HS-27A (cell line): ENCODE data around the gene PTPN21.
"Not testable (repeated sequence)": the region's sequence is repeated elsewhere in the genome, so short reads cannot be mapped to it uniquely, and the experiment has no call there.

ENCODE experiments used
- DNase-seq: peaks from one replicate; pipeline ENCODE4 v3.0.0-alpha.2; 2012; ENCODE audit warnings: low read depth, missing footprints

Gene PTPN21

DNA sequence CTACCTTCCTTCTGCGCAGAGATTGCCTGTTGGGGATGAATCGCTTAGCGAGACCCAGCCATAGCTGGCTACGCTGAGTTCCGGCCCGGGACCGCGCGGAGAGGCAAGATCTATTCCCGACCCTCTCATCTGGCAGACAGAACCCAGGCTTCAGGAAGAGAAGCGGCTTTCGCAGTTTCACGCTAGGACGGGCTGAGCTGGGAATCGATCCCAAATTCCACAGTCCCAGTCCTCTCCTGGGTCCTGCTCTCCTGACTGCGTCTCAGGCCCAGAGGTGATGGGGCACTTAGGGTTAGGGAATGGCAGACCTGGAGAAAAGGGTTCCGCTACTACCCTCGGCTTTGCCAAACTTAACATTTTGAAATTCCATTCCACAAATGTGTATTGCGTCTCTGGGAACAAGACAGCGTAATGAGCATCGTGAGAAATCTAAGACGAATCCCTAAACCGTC, 2.8 kb downstream of the PTPN21 start:
- no peak for DNase-seq

DNA sequence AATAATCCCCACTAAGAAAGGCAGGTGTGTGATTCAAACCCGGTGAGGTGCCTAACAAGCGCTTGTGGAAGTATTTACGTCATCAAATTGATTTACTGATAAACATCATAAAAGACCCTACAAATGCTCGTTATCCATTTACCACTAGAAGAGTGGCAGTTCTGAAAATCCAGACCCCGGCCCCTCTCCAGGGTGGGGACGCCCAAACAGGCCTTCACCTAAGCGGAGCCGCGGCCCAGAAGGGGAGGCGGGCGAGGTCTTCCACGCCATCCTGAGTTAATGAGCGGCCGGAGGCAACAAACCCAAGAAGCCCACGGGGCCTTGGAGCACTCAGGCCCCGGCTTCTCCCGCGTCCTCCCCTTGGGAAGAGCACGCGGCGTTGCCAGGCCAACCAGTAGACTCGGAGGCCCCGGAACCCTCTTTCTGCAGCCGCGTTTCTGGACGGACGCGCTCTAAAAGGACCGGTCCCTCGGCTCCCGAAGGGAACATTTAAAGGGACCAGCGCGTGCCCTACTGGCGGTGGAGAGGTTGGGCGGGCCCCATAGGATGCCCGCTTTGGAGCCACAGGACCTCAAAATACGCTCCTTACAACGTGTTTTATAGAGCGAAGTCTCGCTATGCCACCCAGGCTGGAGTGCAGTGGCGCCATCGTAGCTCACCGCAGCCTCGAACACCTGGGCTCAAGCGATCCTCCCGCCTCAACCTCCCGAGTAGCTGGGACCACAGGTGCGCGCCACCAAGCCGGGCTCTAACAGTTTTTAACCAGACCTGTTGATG, 3.5 kb downstream of the PTPN21 start:
- DNase-seq: no peak

DNA sequence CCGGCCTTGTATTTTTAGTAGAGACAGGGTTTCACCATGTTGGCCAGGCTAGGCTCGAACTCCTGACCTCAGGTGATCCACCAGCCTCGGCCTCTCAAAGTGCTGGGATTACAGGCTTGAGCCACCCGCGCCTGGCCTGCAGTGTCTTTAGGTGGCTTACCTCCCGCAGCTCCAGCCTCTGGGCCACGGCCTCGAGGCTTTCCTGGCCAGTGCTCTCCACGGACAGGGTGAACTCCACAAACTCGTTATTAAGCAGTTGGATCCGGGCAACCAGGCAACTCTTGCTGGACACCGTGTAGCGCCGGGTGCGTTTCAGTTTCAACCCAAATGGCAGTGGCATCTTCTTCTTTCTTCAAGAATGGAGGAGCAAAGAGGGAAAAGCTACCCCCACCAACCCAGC, 4.7 kb downstream of the PTPN21 start:
- no peak for DNase-seq

DNA sequence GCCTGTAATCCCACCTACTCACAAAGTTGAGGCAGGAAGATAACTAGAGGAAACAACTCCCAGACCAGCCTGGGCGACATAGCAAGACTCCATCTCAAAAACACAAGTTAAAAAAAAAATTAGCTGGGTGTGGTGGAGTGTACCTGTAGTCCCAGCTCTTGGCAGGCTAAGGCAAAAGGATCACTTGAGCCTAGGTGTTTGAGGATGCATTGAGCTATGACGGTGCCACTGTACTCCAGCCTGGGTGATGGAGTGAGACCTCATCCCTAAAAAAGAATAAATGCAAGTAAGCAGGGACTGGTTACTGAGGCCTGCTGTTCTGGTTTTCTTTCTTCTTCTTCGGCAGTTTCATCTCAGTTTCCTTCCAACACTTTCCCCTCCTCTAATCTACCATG, 7.4 kb downstream of the PTPN21 start:
- no peak for DNase-seq

DNA sequence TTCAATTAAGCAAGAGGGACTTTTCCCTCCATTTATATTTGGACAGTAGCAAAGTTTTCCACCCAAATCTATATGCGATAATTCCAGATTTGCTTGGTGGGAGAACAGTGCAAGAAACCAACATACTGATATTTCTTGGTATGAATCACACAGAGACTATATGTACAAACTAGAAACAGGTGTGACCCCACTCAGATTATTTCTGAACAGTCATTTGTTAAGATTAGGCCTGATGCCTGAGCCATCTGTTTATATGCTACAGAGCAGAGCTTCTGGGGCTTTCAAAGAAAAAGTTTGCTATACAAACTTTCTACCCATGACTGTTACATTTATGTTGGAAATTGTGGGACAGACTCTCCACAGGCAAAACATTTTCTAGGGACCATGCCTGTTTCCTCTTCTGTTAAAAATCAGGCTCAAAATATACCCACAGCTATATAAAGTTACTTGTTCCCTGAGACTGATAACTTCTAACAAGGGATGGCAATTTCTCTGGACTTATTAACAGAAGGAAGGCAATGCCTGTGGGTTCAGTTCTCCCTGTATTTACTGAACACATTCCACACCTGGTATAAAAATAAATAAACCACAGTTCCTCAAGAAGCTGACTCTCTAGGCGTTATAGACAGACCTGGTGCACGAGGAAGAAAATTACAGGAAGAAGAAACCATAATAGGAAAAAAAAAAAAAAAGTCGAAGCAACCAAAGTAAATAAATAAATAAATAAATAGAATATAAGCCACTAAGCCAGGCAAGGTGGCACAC, 8.0 kb downstream of the PTPN21 start:
- DNase-seq: no peak

DNA sequence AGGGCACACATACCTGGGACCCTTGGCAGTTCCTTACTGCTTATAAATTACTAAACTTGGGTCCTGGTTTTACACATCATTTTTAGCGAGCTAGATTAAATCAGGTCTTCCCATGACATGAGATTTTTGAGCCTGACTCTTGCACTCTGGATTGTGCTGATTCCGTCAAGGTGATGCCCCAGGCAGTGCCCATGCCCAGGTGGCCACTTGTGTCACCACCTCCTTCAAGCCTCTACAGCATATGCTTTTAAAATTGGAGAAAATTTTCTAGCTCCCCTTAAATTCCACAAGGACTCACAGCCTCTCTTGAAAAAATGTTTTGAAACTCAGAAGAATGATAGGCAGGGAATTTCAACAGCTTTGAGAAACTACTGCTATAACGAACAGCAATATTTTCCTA, 9.6 kb downstream of the PTPN21 start:
- no peak for DNase-seq

DNA sequence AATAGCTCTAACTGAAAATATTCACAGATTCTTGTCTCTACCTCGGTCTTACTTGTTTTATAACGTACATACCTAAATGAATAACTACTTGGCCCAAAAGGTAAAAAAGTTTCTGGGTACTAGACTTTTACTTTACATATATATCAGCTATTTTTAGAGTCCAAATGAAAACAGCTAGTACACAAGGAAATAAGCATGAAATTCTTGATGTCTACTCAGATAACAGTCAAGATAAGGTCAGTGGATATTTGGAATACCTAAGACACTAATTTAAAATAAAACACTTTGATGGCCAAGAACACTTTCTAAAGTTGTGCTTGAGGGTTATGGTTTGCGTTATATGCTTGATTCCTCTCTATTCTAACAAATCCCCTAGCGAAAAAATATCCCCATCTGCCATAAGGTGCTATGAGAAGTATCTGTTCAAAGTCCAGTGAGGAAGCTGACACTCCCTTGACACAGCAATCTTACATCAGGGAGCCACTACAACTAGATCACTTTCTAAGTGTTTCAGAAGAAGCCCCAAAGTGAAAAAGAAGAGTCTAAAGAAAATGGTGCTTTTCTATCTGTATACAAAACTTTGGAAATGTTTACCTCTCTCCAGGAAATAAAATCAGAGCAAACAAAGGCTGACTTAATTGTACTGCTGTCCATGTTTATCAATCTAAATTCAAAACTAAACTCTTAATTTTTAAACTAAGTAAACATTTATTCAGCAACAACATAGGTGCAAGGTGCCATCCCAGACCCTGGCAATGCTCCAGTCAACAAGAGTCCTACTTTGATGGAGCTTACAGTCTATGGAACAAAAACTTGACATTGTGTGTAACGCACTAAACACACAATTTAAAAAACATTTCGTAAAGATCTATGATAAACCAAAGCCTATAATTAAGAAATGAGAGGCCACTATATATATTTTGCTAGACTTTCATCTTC, 11.7 kb downstream of the PTPN21 start:
- DNase-seq: no peak

DNA sequence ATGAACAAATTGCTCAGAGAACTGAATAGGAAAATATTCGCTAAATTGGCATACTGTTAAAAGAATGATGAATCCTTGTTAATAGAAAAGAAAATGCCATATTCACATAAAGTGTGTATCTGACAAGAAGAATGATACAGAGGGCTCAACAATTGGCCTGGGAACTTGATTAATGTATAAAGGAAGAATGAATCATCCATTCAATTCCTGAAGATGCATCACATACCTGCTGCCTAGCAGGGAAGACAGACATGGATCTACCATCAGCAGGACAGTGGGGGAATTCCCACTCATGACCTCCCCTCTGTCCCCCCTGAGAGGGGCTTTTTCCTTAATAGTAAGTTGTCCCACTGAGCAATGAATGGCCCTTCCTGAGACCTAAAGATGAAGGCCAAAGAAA, 13.5 kb downstream of the PTPN21 start:
- no peak for DNase-seq

DNA sequence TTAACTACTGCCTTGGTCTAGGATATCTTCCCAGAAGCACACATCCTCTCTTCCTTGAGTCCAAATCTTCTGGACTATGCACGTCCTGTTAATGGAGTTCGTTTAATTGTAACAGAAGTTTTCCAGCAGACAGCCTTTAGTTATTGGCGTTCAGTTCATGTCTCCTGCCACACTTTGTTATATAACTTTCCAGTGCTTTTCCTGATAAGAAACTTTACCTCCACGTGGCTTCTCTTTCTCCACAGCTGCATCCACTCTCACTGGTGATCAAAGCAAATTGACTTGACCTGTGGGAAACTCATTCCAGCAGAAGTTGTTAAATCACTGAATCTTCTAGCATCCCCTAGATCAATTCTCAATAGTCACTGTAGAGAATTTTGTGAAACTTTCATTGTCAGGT, 19.0 kb downstream of the PTPN21 start:
- DNase-seq: no peak

DNA sequence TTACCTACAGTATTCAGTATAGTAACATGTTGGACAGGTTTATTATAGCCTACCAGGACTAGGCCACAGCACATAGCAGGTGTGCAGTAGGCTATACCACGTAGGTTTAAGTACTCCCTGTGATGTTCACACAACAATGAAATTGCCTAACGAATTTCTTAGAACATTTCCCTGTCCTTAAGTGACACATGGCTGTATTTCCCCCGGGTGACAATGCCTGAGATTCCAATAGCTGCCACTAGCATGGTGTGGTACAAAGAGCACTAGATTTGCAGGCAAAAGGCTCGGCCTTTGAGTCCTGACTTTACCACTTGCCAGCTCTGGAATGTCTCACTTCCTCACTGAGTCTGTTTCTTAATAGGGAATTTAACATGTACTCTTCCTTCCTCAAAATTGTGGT, 19.7 kb downstream of the PTPN21 start:
- DNase-seq: no peak

DNA sequence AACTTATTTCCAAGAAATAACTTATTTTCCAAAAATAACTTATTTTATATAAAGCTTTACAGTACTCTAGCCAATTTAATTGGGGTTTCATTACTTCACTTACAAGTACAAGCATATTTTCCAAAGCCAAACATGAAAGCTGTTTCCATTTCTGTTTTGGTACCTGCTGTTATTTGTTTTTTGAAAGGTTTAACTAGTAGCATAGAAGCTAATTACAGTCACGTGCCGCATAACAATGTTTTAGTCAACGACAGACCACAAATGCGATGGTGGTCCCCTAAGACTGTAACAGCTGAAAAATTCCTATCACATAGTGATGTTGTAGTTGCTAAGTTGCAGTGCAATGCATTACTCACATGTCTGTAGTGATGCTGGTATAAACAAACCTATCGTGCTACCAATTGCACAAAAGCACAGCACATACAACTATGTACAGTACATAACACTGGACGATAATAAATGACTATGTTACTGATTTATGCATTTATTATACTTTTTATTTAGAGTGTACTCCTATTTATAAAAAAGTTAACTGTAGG, 21.7 kb downstream of the PTPN21 start:
- no peak for DNase-seq

DNA sequence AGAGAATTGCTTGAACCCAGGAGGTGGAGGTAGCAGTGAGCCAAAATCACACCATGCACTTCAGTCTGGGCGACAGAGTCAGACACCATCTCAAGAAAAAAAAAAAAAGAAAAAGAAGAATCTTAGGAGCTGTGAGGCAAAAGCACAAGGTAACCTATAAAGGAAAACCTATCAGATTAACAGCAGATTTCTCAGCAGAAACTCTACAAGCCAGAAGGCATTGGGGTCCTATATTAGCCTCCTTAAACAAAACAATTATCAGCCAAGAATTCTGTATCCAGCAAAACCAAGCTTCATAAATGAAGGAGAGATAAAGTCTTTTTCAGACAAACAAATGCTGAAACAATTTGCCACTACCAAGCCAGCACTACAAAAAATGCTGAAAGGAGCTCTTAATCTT, 24.9 kb downstream of the PTPN21 start:
- DNase-seq: not testable (repeated sequence)

DNA sequence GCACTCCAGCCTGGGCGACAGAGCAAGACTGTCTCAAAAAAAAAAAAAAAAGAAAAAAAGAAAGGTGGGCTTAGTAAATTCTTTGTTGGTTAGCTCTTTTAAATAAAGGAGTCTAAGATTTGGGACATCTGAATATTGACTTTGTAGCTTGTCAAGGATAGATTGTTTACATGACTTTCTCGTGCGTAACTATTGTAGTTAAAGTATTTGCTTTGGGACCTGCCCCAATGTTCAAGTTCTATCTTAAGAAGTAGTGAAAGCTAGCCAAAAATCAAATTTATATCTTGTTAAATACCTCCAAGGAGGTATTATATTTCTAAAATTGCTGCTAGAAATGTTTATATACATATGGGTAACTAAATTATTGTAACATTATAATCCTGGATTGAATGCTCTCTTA, 32.4 kb downstream of the PTPN21 start:
- no peak for DNase-seq

DNA sequence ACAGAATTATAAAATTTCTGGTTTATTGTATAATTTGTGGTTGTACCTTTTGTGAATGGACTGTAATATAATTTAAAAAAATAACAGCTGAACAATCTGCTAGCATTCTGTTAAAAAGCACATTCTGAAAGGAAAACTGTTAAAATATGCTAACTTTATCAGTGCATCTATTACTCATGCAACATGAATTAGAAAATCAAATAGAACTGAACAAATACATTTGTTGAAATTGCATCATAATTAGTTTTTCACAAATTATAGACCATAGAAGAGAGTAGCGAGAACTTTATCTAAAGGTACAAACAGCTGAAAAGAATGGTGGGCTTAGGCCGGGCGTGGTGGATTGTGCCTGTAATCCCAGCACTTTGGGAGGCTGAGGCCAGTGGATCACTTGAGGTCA, 33.0 kb downstream of the PTPN21 start:
- DNase-seq: no peak

DNA sequence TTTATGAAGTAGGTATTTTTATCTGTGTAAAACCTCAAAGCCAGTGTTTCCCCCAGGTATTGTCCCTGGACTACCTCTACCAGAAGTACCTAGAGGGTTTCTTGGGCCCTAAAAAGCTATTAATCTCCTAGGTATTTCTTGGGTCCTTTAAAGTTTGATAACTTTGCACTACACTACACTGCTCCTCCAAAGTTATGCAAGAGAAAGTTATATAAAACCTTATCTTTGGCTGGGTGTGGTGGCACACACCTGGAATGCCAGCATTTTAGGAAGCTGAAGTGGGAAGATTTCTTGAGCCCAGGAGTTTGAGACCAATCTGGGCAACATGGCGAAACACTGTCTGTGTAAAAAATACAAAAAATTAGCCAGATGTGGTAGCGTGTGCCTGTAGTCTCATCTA, 34.9 kb downstream of the PTPN21 start:
- DNase-seq: no peak

DNA sequence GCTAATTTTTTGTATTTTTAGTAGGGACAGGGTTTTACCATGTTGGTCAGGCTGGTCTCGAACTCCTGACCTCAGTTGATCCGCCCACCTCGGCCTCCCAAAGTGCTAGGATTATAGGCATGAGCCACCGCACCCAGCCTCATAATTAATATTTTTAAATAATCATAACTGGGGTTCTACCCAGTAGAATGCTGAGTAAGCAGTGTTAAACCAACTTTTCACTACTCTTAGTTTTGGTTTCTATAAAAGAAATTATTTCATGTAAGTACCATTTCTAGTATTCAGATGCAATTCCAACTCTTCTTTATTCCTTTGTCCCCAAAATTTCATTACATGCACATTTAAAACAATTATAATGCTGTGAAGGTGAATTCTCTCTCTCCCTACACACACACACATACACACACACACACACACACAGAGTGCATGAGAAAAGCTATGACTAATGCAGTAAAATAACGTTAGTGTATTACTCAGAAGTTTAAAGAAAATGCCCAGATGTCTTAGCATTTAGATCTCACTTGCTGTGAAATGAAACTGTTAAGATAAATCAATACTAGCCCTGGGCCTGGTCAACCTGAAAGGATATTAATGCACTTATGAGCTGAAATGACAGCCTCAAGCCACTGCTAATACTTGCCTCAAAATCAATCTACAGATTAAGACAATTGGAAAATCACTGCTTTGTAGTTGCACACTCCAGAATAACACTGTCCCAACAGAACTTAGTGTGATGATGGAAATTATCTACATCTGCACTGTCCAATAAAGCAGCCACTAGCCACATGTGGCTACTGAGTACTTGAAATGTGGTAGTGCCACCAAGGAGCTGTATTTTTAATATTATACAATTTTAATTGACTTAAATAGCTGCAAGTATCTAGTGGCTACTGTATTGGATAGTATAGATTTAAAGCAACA, 36.0 kb downstream of the PTPN21 start:
- DNase-seq: peak; percentile 15

DNA sequence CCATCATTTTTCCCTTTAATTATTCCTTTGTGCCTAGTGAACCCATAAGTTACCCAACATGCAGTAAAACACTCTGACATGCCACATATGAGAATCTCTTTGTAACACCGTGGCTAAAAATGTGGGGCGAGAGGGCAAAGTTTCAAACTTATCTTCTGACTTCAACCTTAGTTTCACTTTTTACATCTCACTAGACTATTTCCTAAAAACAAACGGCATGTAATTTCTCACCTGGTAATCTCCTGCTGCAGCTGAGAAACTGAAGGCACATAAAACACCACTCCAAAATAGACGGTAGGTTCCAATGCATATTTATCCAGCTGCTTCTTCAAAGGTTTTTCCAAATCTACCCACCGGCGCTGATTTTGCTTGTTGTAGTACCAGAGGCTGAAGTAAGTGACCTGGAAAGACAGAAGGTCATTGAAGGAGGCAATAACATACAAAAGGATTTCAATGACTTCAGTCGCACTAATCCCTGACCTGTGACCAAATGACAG, 37.9 kb downstream of the PTPN21 start:
- DNase-seq: no peak

DNA sequence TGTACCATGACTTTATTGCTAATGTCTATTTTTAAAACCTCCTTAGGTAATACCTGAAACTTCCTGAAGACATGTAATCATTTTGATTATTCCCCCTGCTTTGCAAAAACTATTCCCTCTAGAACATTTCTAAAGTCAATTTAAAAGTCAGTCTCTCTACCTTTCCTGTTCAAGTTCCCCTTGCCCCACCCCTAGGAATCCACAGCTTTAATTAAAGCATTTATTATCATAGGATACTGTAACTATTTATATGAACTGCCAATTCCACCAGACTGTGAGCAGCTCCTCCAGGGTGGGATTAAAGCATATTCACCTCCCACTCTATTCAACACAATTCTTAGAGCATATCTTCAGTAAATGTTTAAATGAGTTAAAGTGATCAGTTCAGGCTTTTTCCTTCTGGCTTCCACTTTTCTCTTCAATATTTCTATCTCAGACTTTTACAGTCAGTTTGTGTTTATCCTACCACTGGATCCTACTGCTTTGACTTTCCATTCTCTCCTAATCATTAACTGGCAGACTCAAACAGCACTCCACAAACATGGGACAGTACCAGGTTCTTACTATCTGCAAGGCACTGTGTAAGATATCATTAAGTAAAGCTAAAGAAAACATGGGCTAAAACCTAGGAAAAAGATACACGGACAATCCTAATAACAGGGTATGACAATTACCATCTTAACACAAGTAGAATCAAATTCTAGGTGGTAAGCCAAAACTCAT, 39.1 kb downstream of the PTPN21 start:
- DNase-seq: no peak

DNA sequence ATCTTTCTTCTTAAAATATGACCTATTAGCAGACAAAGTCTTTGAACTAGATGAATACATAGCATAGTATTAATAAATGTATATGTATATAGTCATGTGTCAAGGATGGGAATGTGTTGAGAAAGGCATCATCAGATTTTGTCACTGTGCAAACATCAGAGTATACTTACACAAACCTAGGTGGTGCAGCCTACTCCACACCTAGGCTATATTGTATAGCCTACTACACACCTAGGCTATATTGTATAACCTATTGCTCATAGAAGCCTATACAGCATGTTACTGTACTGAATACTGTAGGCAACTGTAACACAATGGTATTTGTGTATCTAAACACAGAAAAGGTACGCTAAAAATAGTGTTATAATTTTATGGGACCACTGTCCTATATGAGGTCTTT, 47.6 kb downstream of the PTPN21 start:
- DNase-seq: no peak

DNA sequence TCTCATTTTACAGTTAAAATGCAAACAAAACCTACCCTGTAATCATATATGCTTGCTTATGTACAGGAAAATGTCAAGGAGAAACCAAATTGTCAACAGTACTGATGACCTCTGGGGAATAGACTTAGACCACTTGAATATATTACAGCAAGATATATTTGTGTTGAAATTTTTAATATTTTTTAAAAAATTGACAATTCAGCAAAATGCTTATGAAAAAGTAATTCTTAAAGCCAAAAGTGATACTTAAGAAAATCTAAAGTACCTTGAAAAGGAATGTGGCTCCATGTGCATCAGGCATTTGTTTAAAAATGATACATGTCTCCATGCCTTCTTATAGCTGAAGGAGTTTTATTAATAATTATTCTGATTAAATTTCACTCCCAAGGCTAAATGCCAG, 49.2 kb downstream of the PTPN21 start:
- DNase-seq: no peak
